NCI-H1048 (cell line): Measurements from ENCODE around the gene NUP210L.

Experiments
- DNase-seq: peaks from one replicate; lab custom pipeline; 2025; lab: John Stamatoyannopoulos, UW

Gene NUP210L

DNA sequence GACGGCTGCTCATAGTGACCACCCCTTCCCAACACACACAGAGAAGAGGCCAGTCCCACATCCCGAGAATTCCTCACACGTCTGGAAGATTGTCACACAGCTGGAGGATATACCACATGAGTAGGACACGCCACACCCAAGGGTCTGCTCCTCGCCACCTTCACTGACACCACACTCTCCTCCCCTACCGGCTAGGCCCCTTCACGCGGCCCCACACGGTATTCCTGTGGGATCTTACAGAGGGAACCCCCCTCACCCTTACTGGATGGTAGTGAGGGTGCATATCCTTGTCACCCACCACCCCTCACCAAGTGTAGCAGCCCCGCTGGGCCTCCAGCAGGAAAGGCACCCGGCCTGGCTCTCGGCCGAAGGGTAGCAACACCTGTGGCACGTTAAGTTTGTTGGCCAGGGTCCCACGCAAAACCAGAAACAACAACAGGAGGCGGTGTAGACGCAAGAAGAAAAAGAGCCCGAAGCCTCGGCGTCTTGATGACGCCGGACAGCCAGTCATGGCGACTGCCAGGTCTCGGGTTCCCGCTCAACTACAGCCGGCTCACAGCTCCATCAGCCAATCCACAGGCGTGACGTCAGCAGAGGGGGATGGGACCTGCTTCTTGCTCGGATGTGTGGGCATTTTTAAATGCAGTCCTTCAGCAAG, at the start of gene NUP210L:
Gene NUP210L (minus strand): TSS at position 540 of the 658 bp plus-strand sequence.
- DNase-seq = no peak

DNA sequence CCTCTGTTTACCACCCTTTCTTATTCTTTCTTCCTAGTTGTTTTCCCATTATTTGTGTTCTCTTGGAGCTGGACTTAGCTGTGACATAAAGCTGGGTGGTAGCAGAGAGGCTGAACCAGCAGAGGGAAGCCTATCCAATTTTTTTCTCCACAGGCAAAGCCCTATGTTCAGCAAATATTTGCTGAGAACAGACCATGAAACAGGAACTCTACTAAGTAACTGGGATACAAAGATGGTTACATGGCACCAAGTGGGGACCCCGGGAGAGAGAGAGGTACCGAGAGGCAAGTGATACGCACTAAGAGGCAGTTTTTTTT, 44.6 kb upstream of the NUP210L start:
- DNase-seq = no peak

DNA sequence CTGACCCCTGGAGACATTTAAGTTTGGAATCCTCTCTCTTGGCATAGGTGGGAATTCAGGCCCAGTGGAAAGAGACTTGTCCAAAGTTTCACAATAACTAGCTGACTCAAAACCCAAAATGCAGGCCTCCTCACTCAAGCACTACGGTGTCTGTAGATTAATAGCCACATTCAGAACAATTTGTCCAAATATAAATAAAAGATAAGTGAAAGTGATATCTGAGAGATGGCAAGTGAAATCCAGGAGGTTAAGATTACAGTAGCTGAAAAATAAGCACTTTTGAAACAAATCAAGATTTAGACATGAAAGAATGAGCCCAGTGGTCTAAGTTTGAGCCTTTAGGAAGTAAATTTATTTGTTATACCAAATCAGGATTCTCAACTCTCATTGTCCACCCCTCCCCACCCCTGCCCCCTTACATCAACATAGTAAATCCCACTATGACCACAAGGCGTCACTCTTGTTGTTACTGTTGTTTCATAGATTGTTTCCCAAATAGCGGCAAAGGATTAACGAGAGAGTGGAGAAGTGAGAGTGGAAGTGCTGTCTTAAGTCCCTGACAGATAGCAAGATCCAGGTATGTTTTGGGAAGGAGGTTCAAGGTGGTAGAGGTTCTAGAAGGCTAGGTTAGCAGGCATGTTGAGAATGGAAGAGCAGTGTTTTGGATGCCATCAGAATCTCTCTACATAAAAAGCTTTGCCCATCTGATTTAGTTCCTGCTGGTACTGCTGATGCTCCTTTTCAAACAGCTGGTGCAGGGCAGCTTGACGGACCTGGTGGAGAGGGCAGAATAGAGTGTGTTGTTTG, 44.1 kb upstream of the NUP210L start:
- DNase-seq = no peak

DNA sequence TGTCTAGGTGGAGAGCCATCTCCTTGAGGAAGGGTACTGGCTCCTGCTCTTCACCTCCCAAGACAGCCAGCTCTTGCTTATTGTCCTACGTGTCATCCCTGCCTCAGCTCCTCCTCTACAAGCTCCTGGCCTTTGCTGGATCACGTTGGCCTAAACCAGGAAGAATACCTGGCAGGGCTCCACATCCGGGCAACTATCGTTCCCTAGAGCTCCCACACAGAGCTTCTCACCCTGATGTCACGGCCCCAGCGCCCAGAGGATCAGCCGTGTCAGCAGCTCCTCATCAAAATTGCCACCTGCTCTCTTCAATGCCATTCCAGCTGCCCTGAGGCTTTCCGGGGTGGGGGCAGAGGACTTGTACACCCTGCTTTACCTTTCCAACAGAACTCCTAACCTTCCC, 38.9 kb upstream of the NUP210L start:
- no peak for DNase-seq

DNA sequence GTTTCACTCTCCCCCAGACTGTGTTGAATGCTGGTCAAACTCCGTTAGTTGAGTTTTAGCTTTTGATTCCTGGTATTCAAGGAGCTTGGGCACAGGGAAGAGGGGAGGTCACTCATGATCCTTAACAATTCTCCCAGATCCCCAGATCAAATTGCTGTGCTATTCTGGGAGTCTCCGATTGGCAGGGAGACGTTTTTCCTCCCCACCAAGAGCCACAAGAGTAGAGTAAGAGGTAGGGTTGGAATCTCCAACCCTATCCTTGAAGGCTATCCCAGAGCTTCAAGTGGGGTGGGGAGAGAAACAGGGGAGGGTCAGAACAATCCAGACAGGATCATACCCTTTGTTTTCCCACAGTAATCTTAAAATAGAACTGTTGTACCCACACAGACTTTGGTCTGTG, 37.6 kb upstream of the NUP210L start:
- DNase-seq = no peak

DNA sequence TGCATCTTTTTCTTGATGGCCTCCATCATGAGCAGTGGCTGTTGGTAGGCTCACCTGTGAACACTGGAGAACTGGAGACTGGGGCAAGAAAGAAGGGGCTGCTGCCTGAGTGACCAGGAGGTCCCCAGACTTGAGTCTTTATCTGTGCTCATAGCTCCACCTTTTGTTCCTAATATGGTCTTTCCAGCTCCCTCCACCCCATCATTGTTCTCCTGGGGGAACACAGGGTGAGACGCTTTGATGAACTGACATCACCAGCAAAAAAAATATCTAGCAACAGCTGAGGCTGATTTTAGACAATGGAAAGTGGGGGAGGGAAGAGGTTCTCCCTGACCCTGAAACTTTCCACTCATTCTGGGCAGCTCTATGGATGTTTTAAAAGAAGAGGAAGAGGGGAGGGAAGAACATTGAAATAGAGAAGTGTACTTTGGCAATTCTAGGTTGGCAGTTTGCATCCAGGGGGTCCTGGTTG, 37.2 kb upstream of the NUP210L start, which contains the start of gene TPM3:
Gene TPM3 (minus strand): TSS at position 111 of the 472 bp plus-strand sequence. CDS start 82 bp downstream, at position 29.
- no peak for DNase-seq

DNA sequence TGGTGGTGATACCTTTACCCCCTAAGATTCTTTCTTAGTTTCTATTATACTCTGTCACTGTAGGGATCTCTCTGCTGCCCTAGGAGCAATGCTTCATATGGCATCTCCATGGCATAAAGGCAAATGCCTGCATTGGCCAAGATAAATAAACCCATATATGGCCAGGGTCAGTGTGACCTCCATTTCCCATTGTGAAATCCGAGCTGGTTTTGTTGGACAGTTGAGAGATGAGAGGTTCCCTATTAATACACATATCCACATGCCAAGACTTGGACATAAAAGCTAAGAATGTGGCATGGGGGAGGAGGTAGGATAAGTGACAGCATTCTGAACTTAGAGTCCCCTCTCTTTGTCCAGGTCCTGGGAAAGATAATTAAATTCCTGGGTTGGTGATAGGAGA, 35.7 kb upstream of the NUP210L start:
- DNase-seq = no peak

DNA sequence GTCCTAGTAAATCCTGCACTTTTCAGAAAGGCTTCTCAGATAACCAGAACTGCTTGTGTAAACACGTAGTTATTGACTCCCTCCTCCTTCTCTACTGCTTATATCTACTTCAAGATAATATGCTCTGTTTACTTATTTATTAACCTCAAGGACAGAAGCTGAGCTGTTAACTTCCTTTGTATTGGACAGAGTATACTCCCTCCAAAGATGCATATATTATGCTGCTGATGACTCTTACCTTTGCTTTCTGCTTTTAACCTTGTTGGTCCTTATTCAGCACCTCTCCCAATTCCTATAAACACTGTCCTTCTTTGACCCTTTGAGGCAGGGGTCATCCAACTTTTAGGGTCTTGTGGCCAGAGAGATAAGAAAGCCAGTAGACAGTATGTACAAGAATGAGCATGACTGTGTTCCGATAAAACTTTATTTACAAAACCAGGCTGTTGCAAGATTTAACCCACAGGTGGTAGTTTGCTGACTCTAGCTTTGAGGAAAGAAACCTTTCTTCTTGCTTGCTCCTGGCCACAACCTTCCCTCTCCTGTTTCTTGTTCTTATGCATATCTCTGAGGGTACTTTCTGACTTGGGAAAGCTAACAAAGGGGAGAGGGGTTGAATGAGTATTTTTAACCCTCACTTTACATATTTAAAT, 32.1 kb upstream of the NUP210L start:
- no peak for DNase-seq

DNA sequence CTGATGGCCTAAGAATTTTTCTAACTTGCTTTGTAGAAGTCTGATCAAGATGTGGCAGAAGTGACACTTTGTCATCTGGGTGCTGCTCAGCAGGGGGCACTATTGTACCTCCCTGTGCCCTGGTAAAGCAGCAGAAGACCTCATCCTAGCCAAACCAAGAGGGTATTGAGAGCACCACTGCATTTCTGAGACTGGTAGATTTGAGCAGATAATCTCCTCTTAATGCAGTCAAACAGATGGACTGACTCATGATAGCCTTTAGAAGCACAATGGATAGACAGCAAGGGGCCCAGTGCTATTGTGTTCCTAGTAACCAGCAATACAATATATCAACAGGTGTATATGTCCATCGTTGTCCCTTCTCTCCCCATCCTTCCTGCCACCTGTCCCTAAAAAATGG, 31.3 kb upstream of the NUP210L start:
- no peak for DNase-seq

DNA sequence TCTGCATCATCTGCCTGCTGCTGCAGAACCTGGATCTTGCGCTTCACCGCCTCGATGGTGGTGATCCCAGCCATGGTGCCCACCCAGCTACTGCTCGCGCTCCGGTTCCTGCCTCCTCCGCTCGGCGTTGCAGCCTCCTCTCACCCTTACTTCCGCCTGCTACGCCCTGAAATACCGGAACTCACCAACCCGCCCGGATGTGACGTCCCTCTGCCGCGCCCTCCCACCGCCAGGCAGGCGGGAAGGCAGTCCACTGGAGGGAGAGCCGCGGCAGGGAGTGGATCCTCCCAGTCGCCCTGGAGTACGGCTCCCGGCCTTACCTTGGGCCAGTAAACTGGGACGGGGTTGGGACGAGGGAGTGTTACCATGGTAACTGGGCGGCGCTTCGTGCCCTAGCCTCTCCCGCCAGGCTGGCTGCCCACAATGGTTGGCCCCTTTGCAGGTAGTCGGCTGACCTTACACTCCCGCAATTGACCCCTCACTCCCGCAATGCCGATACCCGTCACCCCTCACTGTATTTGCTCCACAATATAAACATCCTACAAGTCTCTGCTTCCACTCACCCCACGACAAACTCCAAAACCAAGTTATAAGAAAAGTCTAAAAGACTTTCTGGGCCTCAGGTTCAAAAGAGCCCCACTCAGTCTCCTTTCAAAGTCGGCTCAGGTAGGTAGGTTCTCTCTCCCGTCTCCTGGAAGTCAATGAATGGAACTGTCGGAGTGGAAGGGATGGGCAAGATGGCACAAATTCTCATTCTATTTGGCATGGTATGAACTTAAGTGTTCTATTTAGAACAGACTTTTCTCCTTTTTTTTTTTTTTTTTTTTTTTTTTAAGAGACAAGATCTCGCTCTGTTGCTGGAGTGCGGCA, 28.4 kb upstream of the NUP210L start:
- peak; percentile 99 for DNase-seq

DNA sequence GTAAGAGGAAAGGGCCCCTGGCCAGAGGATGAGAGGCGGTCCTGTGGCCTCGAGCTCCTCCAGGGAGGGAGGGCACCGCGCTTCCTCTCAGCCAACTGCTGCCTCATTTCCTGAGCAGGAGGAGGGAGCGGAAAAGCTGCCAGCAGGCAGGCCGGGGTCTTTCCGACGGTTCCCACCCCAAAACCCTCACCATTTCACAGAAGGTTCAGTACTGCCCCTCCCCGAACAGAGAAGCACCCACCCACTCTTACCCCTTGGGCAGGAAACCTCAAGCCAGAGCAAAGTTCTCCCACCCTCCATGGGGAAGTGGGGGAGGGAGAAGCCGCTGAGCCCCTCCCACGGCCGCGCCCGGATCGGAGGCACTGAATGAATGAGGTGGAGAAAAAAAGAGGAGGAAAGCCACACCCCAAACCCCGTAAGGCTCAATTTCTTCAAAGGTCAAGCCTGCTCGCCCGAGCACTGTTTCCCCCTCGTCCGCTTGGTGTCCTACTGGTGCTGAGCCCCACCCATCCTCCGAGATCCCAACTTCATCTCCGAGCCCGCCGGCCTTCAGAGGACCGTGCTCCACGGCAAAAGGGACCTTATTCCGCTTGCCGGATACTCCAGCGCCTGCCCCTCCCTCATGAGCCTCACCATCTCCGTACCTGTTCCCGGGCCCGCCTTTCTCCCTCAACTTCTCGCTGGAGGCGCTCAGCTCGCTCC, 27.6 kb upstream of the NUP210L start:
- DNase-seq = no peak

DNA sequence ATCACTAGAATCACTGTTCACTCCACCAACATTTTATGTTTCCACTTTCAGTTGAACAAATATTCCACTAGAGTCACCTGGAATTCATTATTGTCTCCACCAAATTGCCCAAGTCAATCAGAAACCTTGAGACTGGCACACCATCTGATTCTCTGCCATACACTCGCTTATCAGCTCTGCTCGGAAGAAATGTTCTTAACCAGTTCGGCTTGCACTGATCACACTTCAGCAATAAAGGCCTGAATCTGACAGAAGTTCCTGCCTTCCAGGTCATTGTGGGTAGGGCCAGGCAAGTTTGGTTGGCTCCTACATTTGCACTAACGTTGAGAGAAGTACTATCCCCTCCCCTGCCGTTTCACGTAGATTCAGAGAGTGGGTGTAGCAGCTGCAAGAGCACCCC, 27.1 kb upstream of the NUP210L start:
- DNase-seq = no peak

DNA sequence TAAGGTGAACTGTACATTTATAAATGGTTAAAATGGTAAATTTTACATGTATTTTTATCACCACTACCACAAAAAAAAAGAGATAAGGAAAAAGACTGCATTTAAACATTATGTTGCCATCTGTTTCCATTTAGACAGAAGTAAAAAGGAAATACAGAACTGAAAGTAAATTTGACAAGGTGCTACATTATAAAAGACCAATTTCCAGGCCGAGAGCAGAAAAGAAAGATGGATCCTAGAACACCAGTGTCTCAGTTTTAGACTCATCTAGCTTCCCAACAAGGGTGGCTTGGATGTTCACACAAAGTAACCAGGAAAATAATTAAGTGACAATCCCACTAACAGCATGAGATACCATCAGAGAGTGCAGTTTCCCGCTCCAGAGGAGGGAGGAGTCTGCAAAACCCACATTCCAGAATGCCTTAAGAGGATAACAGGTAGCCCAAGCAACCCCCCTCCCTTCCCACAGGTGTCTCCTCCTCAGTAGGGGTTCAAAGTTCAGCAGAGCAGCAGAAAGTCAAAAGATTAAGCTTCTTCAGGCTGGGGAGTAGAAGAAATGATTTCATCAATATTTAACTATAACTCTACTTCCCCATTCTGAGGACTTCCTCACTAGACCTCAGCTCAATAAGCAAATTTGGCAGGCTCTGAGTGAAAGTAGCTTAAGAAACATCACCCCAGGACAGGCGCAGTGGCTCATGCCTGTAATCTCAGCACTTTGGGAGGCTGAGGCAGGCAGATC, 25.2 kb upstream of the NUP210L start:
- no peak for DNase-seq

DNA sequence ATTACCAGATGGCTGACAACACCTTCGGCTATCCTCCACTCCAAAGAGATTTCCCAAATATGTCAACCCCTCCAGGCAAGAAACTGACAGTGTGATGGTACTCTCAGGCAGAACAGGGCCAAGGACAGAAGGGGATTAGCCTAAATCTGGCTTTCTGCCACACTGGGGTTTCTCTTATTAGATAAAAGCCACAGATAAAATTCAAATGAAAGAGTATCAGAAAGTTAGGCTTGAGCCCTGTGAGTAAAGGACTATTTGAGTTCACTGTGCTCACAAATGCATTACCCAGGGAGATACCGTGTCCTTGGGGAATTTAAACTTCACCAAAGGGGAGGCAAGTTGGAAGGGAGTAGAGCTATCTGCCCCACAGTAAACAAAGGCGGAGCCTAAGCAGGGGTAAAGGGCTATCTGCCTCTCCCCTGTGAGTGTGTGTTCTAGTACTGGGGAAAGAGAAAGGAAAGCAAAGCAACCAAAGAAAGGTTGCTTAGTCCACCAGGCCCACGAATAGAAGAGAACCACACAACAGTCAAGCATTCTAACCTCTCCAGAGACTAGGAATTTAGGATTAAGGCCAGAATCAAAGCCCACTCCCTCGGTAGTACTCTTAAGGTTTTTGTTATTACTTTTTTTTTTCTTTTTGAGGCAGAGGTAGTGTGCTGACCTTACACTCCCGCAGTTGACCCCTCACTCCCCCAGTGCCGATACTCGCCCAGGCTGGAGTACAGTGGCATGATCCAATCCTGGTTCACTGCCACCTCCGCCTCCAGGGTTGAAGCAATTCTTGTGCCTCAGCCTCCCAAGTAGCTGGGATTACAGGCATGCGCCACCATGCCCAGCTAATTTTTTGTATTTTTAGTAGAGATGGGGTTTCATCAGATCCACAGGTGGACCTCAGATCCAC, 24.3 kb upstream of the NUP210L start:
- no peak for DNase-seq

DNA sequence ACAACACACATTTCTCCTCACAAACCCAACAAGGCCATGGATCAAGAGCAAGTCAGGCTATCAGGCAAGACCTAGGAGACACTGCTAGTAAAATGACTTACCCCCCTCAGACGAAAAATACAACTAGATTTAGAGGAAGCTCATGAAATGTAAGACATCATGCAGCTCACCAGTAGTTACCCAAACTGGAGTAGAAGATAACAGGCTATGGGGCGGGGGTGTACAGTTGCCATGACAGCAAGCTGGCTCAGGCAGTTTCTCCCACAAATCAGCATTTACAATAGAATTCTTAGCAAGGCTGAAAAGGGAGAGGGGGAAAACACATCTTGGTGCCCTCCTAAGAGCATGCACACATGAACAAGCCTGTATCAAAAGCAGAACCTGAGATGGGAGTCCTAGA, 23.1 kb upstream of the NUP210L start:
- no peak for DNase-seq

DNA sequence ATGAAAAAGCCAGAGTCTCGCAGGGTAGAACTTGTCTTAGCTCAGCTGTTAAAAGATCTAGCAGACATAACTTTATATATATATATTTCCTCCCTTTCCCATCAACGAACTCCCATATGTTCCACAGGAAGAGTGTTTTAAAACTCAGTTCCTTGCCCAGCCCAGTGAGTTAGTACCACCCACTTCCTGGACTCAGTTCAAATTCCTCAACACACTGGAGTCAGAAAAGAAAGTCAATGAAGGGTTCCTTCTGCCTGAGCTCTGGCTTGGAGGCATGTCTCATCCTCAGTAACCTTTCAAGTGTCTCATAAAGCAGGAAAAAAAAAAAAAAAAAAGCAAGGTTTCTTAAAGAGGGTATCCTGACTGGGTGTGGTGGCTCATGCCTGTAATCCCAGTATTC, 21.5 kb upstream of the NUP210L start:
- no peak for DNase-seq

DNA sequence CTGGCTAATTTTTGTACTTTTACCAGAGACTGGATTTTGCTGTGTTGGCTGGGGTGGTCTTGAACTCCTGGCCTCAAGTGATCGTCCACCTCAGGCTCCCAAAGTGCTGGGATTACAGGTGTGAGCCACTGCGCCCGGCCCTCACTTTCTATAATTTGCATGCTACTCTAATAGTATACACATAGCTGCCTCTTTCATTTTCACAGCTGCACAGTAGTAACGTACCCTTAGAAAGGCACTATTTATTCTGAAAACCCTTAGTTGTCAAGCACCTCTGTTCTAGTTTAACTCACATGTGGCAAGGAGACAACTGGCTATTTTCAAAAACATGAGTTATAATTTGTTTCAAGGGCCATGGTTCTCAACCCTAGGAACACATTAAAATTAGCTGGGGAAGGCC, 19.8 kb upstream of the NUP210L start:
- DNase-seq = no peak

DNA sequence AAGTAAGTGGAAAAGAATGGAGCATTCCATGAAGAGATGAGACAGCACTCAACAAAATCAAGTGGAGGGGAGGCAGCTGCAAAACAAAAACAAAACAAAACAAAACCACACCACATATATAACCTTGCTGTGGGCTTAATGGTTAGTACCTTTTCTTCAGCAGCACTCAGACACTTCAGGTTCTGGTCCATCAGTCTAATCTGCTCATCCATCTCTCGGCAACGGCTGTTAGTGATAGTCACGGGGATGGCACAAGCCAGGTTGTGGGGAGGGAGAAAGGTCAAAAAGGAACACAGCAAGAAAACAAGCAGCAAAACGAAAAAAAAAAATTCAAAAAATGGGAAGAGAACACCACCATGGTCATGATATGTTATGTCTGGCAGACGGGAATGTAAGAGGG, 17.0 kb upstream of the NUP210L start:
- no peak for DNase-seq

DNA sequence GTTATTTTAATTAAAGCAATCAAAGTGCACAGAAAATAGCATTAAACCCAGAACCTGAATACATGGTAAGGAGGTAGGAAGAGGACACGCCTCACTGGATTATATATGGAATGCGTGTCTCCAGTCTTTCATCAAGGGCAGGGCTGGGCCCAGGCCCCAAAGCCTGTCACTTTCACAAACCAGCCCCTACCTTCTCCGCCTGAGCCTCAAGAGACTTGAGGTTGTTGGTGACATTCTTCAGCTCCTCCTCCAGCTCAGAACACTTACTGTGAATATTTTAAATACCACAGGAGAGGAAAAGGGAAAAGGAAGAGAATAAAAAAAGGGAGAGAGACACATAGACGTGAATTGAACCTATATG, 16.3 kb upstream of the NUP210L start:
- DNase-seq = no peak
